ENCODE data around the gene SCTR. TPM values are rescaled to one million over a fixed set of nuclear protein-coding genes. Genes with fewer than 3 reads are reported as not detected.
A peak's percentile ranks its signal among the peaks of the same experiment; 100 is the strongest.

Gene SCTR
- total RNA-seq, 1 experiment from 2014 or later = not detected

- H3K9me3 ChIP-seq (ENCODE audit: control insufficient read depth, insufficient read depth, low read depth, low read length) = no peaks in the 10 kb centered on the region
- ATAC-seq (no peak), DNase-seq (ENCODE audit: low read depth, low spot score) (no peak)
- no TSS peak for BruUV-seq (replicated peaks)
- ChIA-PET CTCF (no interaction called here), POLR2A (no interaction called here)
- in situ Hi-C loops (cut with HindIII; ENCODE audit: low pct_unique_long_range_greater_than_20kb, low sequenced_read_pairs) = no loop called here
- intact Hi-C loops (cut with micrococcal nuclease; ENCODE audit: unreplicated experiment) = no loop called here
- no peak overlapping the region for H3K27ac ChIP-seq (ENCODE audit: low read length)
- peaks cover 19% of the 10 kb centered on the region for H3K27me3 ChIP-seq (ENCODE audit: control insufficient read depth, insufficient read depth, low read length)
- no peaks in the 10 kb centered on the region for H3K36me3 ChIP-seq (ENCODE audit: control insufficient read depth, insufficient read depth, low read length)
- peaks cover 7% of the 10 kb centered on the region; the same call in 1 of the 2 replicates for H3K4me1 ChIP-seq (ENCODE audit: control insufficient read depth, insufficient read depth, low read length)
- peak overlapping the region; percentile 19 to 29; a peak in 3 of 4 replicates for H3K4me3 ChIP-seq (ENCODE audit: low read depth in 2 of 2, low read length in 2 of 2)
- TF ChIP-seq CTCF (IDR thresholded peaks at IDR 0.05) (no peak), POLR2AphosphoS5 (IDR thresholded peaks at IDR 0.05; ENCODE audit: low read depth, low read length) (no peak), TCF7L2 (IDR thresholded peaks at IDR 0.05; ENCODE audit: low read depth, low read length) (no peak)
These were observed 816 bp downstream of the SCTR start for GRCh38 chr2:119523383-119523951.

- POLR2A ChIA-PET = no interaction called here
- intact Hi-C loops (cut with micrococcal nuclease; ENCODE audit: unreplicated experiment) (no loop called here), in situ Hi-C loops (cut with HindIII; ENCODE audit: low pct_unique_long_range_greater_than_20kb, low sequenced_read_pairs) (no loop called here)
- DNase-seq (ENCODE audit: low read depth, low spot score) (no peak), ATAC-seq (no peak)
- CTCF ChIA-PET = no interaction called here
- BruUV-seq (replicated peaks) = no TSS peak
- Histone ChIP-seq H3K4me1 (ENCODE audit: control insufficient read depth, insufficient read depth, low read length) (peaks cover 7% of the 10 kb centered on the region; the same call in 1 of the 2 replicates), H3K27me3 (ENCODE audit: control insufficient read depth, insufficient read depth, low read length) (peaks cover 19% of the 10 kb centered on the region), H3K4me3 (ENCODE audit: low read depth in 2 of 2, low read length in 2 of 2) (no peak overlapping the region), H3K27ac (ENCODE audit: low read length) (no peak overlapping the region), H3K9me3 (ENCODE audit: control insufficient read depth, insufficient read depth, low read depth, low read length) (no peaks in the 10 kb centered on the region), H3K36me3 (ENCODE audit: control insufficient read depth, insufficient read depth, low read length) (no peaks in the 10 kb centered on the region)
- TF ChIP-seq SIN3A (IDR thresholded peaks at IDR 0.05; ENCODE audit: borderline replicate concordance, insufficient read depth, low read depth, low read length) (no peak), POLR2AphosphoS5 (IDR thresholded peaks at IDR 0.05; ENCODE audit: low read depth, low read length) (no peak), TCF7L2 (IDR thresholded peaks at IDR 0.05; ENCODE audit: low read depth, low read length) (no peak), CTCF (IDR thresholded peaks at IDR 0.05) (no peak), REST (IDR thresholded peaks at IDR 0.05; ENCODE audit: insufficient read depth in 1 of 2, low read depth in 2 of 2, low read length in 1 of 2) (no peak)
These were observed 1.6 kb downstream of the SCTR start for GRCh38 chr2:119522671-119523070.

Measured in Panc1 (cell line).